RWPE2 (cell line): ENCODE results near the gene UPF2.
A peak's percentile ranks its signal among the peaks of the same experiment; 100 is the strongest.

Source experiments
- ATAC-seq: fragments of 200-7000 bp; cut with Tn5 transposase; 3 replicates; pipeline ENCODE4 v1.9.1; 2021; ENCODE audit warnings: low read depth
- DNase-seq: peaks from one replicate; pipeline ENCODE4 v3.0.0-alpha.2; 2020; ENCODE audit warnings: low spot score
- H3K27ac ChIP-seq: fragments of 450-650 bp; 2 replicates; pipeline ENCODE4 v1.5.1; 2017; ENCODE audit warnings: mild to moderate bottlenecking; ENCODE audit not compliant: poor library complexity, severe bottlenecking
- H3K27me3 ChIP-seq: fragments of 250-450 bp; sonication (Bioruptor Pico); 2 replicates; pipeline ENCODE4 v1.5.1; 2021; ENCODE audit warnings: mild to moderate bottlenecking, moderate library complexity; ENCODE audit not compliant: insufficient read depth, poor library complexity, severe bottlenecking
- H3K36me3 ChIP-seq: fragments of 250-450 bp; sonication (Bioruptor Pico); 2 replicates; pipeline ENCODE4 v1.5.1; 2020; ENCODE audit warnings: low read depth, mild to moderate bottlenecking, moderate library complexity
- H3K4me1 ChIP-seq: fragments of 250-450 bp; sonication (Bioruptor Pico); 2 replicates; pipeline ENCODE4 v1.5.1; 2021; ENCODE audit warnings: mild to moderate bottlenecking, moderate library complexity; ENCODE audit not compliant: insufficient read depth, poor library complexity, severe bottlenecking
- H3K4me3 ChIP-seq: fragments of 250-450 bp; sonication (Bioruptor Pico); 2 replicates; pipeline ENCODE4 v1.5.1; 2021; ENCODE audit warnings: mild to moderate bottlenecking, moderate library complexity; ENCODE audit not compliant: severe bottlenecking
- H3K9me3 ChIP-seq: fragments of 250-450 bp; sonication (Bioruptor Pico); 2 replicates; pipeline ENCODE4 v1.5.1; 2021; ENCODE audit warnings: mild to moderate bottlenecking, moderate library complexity; ENCODE audit not compliant: severe bottlenecking
- TF ChIP-seq, protein P1 (sequence below): fragments of 450-650 bp; IDR thresholded peaks from one replicate; pipeline ENCODE4 v1.5.1; 2017; ENCODE audit warnings: mild to moderate bottlenecking, moderate library complexity; ENCODE audit not compliant: poor library complexity, severe bottlenecking

Gene UPF2

DNA sequence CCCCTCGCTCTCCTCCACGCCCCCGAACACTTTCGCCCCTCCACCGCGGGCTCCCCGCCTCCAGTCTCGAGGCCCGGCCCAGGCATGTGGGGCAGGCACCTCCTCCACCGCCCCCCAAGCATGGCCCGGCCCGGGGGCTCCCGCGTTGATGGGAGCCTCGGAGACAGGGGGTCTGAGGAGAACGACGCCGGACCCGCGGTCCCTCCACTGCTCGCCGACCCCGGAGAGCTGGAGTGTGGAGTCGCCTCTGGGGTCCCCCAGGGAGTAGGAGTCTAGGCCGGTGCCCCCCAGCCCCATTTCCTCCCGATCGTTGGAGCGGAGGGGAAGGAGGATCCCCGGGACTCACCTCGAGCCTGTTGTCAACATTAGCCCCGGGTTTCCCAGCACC, 206 bp downstream of the UPF2 start:
- ATAC-seq (peak; percentile 17; the same call in 2 of the 3 replicates), DNase-seq (no peak)
- Histone ChIP-seq H3K27me3 (no peaks in the 10 kb centered on the region), H3K4me1 (peaks cover 15% of the 10 kb centered on the region), H3K36me3 (peaks cover 9% of the 10 kb centered on the region; the same call in 1 of the 2 replicates), H3K9me3 (no peaks in the 10 kb centered on the region), H3K27ac (peak overlapping the region; percentile 70), H3K4me3 (peak overlapping the region; percentile 100)
- TF ChIP-seq, protein P1, sequence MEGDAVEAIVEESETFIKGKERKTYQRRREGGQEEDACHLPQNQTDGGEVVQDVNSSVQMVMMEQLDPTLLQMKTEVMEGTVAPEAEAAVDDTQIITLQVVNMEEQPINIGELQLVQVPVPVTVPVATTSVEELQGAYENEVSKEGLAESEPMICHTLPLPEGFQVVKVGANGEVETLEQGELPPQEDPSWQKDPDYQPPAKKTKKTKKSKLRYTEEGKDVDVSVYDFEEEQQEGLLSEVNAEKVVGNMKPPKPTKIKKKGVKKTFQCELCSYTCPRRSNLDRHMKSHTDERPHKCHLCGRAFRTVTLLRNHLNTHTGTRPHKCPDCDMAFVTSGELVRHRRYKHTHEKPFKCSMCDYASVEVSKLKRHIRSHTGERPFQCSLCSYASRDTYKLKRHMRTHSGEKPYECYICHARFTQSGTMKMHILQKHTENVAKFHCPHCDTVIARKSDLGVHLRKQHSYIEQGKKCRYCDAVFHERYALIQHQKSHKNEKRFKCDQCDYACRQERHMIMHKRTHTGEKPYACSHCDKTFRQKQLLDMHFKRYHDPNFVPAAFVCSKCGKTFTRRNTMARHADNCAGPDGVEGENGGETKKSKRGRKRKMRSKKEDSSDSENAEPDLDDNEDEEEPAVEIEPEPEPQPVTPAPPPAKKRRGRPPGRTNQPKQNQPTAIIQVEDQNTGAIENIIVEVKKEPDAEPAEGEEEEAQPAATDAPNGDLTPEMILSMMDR: no peak

DNA sequence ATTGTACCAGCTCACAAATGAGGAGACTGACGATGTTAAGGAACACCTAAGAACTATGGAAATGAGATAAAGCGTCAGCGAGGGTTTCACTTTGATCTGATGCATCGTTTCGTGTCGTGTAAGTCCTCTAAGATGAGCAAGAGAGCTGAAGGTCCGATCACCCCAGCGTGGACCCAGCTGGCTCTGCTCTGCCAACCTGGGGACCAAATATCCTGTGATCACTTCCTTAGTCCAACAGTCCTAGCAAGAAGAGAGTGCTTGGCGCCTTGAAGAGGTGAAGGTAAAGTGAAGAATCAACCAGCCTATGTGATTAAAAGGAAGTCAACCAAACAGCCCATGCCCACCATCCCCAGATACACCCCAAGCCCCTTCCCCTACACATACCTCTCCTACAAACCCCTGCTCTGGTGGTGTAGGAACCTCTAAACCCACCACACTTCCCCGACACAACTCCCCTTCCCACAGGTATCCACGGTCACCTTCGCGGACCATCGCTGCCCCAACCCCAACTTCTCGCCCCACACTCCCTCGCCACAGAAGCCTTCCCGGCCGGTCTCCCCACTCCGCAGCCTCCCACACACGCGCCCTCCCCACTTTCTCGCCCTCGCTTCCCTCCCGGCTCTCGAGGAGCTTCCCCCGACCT, 722 bp downstream of the UPF2 start:
- no peaks in the 10 kb centered on the region for H3K27me3 ChIP-seq
- DNase-seq: no peak
- no peaks in the 10 kb centered on the region for H3K9me3 ChIP-seq
- TF ChIP-seq, protein P1: no peak
- H3K36me3 ChIP-seq: peaks cover 9% of the 10 kb centered on the region; the same call in 1 of the 2 replicates
- peaks cover 15% of the 10 kb centered on the region for H3K4me1 ChIP-seq
- peak overlapping the region; percentile 70 for H3K27ac ChIP-seq
- peak overlapping the region; percentile 100 for H3K4me3 ChIP-seq
- peak; percentile 21 for ATAC-seq

DNA sequence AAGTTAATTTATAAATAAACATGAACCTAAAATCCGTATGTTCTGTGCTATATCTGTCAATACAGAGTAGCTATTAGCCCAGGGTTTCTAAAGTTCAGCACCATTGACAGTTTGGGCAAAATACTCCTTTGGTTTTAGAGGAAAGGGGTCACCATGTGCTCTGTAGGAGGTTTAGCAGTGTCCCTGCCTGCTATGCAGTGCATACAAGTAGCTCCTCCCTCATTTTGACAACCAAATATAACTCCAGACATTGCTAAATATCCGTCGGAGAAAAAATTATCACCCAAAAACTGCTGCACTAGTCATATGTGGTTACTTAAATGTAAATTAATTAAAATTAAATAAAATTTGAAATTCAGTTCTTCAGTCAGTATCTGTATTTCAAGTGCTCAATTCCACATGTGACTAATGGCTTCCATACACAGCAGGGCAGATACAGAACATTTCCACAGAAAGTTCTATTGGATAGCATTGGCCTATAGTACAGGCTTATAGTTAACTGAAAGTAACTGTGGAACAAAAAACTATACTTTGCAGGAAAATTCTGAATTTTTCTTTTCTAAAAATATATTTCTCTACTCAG, 6.4 kb downstream of the UPF2 start:
- no peak for DNase-seq
- H3K36me3 ChIP-seq: peaks cover 51% of the 10 kb centered on the region
- peaks cover 8% of the 10 kb centered on the region for H3K4me1 ChIP-seq
- TF ChIP-seq, protein P1: no peak
- H3K4me3 ChIP-seq: no peak overlapping the region
- no peaks in the 10 kb centered on the region for H3K27me3 ChIP-seq
- no peak overlapping the region for H3K27ac ChIP-seq
- no peak for ATAC-seq
- no peaks in the 10 kb centered on the region for H3K9me3 ChIP-seq

DNA sequence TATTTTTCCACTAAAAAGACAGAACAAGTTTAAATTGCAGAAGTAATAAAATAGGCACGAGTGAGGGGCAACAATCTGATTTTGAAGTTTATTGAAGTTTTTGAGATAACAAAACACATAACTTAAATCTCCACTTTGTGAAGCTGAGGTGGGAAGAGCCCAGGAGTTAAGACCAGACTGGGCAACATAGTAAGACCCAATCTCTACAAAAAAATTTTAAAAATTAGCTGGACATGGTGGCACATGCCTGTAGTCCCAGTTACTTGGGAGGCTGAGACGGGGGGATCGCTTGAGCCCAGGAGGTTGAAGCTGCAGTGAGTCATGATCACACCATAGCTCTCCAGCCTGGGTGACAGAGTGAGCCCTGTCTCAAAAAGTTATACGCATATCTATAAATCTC, 11.2 kb downstream of the UPF2 start:
- no peaks in the 10 kb centered on the region for H3K27me3 ChIP-seq
- no peak for ATAC-seq

More for the DNA sequence above, 11.2 kb downstream of the UPF2 start:
- peaks cover 83% of the 10 kb centered on the region for H3K36me3 ChIP-seq
- no peak for DNase-seq
- no peak overlapping the region for H3K4me3 ChIP-seq
- H3K4me1 ChIP-seq: no peaks in the 10 kb centered on the region
- TF ChIP-seq, protein P1: no peak
- no peaks in the 10 kb centered on the region for H3K9me3 ChIP-seq
- H3K27ac ChIP-seq: no peak overlapping the region
